Measurements from ENCODE around the gene RBBP7. TPM values are rescaled to one million over a fixed set of nuclear protein-coding genes. Genes with fewer than 3 reads are reported as not detected.

RBBP7 gene
- total RNA-seq, 1 donor from 2014 or later = 61.7 TPM

DNA sequence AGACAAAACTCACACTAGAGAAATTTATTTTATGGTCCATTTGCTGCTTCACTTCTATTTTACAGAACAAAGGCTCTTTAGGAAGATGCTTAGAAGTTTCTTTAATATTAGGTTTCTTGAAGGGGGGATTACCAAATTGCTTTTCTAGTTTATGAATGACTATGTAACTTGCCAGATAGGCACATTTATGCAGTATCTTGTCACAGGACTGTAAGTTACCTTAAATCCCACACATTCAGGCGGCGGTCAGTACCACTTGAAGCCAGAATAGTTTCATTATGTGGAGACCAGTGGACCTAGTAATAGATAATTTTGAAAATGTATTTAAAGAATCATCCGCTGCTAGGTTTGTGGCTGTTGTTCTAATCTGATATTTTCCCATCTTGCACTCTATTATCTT, 18.3 kb downstream of the RBBP7 start:
- Histone ChIP-seq H3K4me3 (no peak overlapping the region), H3K27me3 (ENCODE audit: low read depth) (no peaks in the 10 kb centered on the region), H3K36me3 (peaks cover 57% of the 10 kb centered on the region), H3K4me1 (no peaks in the 10 kb centered on the region), H3K9me3 (no peaks in the 10 kb centered on the region), H3K27ac (no peak overlapping the region)
- DNase-seq (no peak), ATAC-seq (no peak)
- TF ChIP-seq, protein P1, sequence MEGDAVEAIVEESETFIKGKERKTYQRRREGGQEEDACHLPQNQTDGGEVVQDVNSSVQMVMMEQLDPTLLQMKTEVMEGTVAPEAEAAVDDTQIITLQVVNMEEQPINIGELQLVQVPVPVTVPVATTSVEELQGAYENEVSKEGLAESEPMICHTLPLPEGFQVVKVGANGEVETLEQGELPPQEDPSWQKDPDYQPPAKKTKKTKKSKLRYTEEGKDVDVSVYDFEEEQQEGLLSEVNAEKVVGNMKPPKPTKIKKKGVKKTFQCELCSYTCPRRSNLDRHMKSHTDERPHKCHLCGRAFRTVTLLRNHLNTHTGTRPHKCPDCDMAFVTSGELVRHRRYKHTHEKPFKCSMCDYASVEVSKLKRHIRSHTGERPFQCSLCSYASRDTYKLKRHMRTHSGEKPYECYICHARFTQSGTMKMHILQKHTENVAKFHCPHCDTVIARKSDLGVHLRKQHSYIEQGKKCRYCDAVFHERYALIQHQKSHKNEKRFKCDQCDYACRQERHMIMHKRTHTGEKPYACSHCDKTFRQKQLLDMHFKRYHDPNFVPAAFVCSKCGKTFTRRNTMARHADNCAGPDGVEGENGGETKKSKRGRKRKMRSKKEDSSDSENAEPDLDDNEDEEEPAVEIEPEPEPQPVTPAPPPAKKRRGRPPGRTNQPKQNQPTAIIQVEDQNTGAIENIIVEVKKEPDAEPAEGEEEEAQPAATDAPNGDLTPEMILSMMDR (IDR thresholded peaks at IDR 0.05) = no peak
- intact Hi-C loops (cut with DNase I) = no loop called here

GRCh38 chrX:16851421-16851820, 18.7 kb downstream of the RBBP7 start:
- intact Hi-C loops (cut with DNase I) = no loop called here
- TF ChIP-seq, protein P1 (IDR thresholded peaks at IDR 0.05) = no peak
- Histone ChIP-seq H3K36me3 (peaks cover 59% of the 10 kb centered on the region), H3K4me3 (no peak overlapping the region), H3K27ac (no peak overlapping the region), H3K27me3 (ENCODE audit: low read depth) (no peaks in the 10 kb centered on the region), H3K4me1 (no peaks in the 10 kb centered on the region), H3K9me3 (no peaks in the 10 kb centered on the region)
- ATAC-seq = no peak
- DNase-seq = no peak

- DNase-seq (no peak), ATAC-seq (no peak)
- no peaks in the 10 kb centered on the region for H3K9me3 ChIP-seq
- no peak overlapping the region for H3K27ac ChIP-seq
- H3K27me3 ChIP-seq (ENCODE audit: low read depth) = no peaks in the 10 kb centered on the region
- no peak overlapping the region for H3K4me3 ChIP-seq
- peaks cover 66% of the 10 kb centered on the region for H3K36me3 ChIP-seq
- intact Hi-C loops (cut with DNase I) = no loop called here
- TF ChIP-seq, protein P1 (IDR thresholded peaks at IDR 0.05) = no peak
- no peaks in the 10 kb centered on the region for H3K4me1 ChIP-seq
Measured at GRCh38 chrX:16848541-16848940, 21.6 kb downstream of the RBBP7 start.

- Histone ChIP-seq H3K27me3 (ENCODE audit: low read depth) (no peaks in the 10 kb centered on the region), H3K4me1 (no peaks in the 10 kb centered on the region), H3K4me3 (no peak overlapping the region), H3K27ac (no peak overlapping the region), H3K36me3 (peaks cover 54% of the 10 kb centered on the region), H3K9me3 (no peaks in the 10 kb centered on the region)
- intact Hi-C loops (cut with DNase I) = no loop called here
- TF ChIP-seq, protein P1 (IDR thresholded peaks at IDR 0.05) = no peak
- ATAC-seq (no peak), DNase-seq (no peak)
Measured at GRCh38 chrX:16845686-16846085, 24.5 kb downstream of the RBBP7 start.

GRCh38 chrX:16843208-16843909, 26.8 kb downstream of the RBBP7 start:
- Histone ChIP-seq H3K9me3 (no peaks in the 10 kb centered on the region), H3K4me3 (no peak overlapping the region), H3K36me3 (peaks cover 58% of the 10 kb centered on the region), H3K4me1 (no peaks in the 10 kb centered on the region), H3K27ac (no peak overlapping the region), H3K27me3 (ENCODE audit: low read depth) (no peaks in the 10 kb centered on the region)
- intact Hi-C loops (cut with DNase I) = no loop called here
- ATAC-seq (no peak), DNase-seq (no peak)
- TF ChIP-seq, protein P1 (IDR thresholded peaks at IDR 0.05) = no peak
